ENCODE results near the gene MEX3D. TPM values are rescaled to one million over a fixed set of nuclear protein-coding genes. Genes with fewer than 3 reads are reported as not detected.

The MEX3D gene
- 41.6 and 75.6 TPM in 2 replicates for total RNA-seq

DNA sequence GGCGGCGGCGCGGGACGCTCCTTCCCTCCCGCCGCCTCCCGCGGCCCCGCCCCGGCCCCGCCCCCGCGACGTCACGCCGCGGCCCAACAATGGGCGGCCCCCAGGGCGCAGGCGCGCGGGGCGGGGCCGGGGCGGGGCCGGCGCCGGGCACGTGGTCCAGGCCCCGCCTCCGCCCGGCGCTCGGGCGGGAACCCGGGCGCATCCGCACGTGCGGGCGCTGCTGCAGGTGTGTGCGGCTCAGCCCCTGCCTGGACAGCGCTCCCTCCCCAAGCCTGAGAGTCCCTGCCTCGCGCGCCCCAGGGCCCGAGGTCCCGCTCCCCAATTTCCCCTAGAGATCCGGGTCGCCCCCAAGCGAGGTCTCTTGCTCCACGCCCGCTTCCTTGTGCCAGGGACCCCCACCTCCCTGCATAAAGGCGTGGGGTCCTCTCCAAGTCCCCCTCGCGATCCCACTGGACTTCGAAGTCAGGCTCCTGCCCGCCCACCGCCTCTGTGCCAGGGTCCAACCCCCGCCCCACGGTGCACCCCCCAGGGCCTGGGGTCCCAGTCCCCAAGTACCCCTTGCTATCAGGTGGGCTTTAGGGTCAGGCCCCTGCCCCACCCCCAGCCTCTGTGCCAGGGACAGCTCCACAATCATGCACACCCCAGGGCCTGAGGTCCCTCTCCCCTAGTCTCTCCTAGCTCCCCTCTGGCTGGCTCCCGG, at the start of gene MEX3D:
TSS of gene MEX3D (minus strand) at position 6 of the 700 bp plus-strand sequence. CDS start 267 bp downstream, outside the sequence.
- DNase-seq (ENCODE audit: low read depth in 2 of 2) = peak; percentile 71 to 83

DNA sequence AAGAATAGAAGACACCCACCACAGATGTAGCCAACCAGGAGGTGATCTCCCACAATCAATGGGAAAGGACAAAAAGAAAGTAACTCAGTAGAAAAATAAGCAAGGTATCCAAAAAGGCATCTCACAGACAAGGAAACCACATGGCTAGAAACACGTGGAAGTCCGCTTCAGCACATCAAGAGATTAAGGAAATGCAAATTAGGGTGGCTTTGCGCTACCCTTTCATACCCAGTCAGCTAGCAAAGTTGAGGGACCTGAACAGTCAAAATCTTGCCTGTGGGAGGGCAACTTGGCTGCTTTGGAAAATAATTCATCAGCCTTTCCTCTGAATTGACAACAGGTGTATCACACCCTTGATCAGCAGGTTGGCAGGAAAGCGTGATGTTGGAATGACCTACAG, 48.8 kb upstream of the MEX3D start:
- no peak for DNase-seq (ENCODE audit: low read depth in 2 of 2)

DNA sequence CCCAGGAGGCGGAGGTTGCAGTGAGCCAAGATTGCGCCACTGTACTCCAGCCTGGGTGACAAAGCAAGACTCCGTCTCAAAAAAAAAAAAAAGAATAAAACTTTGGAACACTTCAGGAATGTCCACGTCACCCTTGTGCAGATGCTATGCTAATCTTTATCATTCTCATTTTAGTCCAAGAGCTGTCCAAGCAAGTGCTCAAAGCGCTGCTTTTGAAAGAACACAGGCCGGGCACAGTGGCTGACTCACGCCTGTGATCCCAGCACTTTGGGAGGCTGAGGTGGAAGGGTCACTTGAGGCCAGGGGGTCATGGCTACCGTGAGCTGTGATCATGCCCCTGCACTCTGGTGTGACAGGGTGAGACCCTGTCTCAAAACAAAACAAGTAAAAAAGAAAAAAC, 48.3 kb upstream of the MEX3D start:
- DNase-seq (ENCODE audit: low read depth in 2 of 2) = no peak

DNA sequence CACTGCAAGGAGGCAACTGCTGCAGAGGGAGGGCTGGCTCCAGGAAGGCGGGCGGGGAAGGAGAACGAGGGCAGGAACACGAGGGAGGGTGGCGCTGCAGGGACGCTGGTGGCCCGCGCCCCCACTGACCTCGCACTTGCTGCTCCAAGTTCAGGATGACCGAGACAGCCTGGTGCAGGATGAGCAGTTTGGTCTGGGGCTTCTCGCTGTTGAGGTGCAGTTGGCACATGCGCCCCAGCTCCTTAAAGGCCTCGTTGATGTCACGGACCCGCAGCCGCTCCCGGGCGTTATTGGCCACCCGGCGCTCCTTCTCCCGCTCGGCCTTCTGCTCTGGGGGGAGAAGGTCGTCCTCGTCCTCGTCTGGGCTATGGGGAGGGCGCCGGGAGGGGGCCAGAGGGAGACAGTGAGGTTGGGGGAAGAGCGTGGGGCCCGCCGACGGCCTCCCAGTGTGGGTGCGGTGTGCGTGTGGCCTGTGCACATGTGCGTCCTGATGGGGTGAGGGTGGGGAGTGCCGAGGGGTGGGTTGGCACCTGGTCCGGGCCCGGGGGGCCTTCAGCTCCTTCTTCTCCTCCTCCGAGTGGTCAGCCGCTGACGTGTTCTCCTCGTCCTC, 47.1 kb upstream of the MEX3D start:
- no peak for DNase-seq (ENCODE audit: low read depth in 2 of 2)

DNA sequence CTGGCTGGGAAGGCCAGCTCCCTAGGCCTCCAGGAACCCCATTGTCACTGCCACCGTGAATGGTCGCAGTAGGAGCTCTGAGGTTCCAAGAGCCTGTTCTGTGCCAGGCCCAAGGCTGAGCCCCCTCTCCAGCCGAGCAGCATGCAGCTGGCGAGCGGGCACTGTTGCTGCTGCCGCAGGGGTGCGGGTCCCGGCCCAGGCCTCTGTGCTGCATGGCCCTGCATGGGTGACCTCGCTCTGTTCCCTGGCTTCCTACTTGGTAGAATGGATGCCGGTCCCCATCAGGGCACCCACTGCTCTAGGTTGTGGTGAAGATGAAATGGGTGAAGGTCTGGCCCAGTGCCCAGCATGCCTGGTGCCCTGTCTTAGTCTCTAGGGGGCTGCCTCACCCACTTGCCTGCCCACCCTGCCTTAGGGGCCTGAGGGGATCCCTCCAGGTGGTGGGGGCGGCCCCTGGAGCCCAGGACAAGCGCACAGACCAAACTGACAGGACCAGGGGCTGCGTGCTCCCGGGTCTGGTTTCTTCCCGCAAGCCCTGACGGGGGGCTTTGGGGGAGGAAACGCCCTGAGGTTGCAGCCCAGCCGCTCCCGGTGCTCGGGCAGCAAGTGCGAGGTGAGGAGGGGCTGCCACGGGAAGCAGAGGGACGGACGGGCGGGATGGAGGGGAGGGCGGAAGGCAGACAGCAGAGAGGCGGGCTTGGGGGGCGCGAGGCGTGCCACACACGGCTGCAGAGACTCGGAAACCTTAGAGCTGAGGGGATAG, 45.9 kb upstream of the MEX3D start:
- DNase-seq (ENCODE audit: low read depth in 2 of 2) = no peak

DNA sequence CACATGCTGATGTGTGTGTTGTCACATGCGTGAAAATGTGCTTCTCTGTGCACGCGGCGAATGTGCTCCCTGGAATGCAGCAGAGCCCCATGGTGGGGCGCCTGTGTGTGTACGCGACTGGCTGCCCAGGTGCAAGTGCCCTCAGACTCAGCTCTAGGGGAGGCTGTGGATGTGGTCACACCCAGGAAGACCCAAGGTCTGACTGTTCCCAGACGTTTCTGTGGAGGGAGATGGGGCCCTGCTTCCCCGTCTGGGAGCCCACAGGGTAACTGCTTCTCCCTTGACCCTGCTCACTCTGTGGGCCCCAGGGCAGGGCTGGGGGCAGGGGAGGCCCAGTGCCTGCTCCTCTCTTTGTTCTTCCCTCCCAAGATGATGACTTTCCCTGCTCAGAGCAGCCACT, 45.0 kb upstream of the MEX3D start:
- DNase-seq (ENCODE audit: low read depth in 2 of 2) = no peak

DNA sequence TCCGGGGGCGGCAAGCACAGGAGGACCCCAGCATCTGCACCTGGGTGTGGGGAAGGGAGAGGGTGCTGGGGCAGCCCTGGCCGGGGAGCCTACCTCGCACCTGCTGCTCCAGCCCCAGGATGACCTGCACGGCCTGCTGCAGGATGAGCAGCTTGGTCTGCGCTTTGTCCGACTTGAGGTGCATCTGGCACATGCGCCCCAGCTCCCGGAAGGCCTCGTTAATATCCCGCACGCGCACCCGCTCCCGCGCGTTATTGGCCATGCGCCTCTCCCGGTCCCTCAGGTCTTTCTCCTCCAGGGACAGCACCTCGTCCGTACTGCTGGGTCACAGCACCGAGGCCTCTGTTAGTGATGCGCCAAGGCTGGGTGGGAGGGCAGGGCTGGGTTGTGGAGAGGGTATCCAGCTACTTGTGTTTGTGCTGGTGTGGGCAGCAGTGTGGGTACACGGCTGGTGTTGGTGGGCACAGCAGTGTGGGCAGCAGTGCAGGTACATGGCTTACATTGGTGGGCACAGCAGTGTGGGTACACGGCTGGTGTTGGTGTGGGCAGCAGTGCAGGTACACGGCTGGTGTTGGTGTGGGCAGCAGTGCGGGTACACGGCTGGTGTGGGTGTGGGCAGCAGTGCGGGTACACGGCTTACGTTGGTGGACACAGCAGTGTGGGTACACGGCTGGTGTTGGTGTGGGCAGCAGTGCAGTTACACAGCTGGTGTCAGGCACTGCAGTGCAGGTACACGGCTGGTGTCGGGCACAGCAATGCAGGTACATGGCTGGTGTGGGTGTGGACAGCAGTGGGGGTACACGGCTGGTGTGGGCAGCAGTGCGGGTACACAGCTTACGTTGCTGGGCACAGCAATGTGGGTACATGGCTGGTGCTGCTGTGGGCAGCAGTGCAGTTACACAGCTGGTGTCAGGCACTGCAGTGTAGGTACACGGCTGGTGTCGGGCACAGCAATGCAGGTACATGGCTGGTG, 44.3 kb upstream of the MEX3D start:
- no peak for DNase-seq (ENCODE audit: low read depth in 2 of 2)

DNA sequence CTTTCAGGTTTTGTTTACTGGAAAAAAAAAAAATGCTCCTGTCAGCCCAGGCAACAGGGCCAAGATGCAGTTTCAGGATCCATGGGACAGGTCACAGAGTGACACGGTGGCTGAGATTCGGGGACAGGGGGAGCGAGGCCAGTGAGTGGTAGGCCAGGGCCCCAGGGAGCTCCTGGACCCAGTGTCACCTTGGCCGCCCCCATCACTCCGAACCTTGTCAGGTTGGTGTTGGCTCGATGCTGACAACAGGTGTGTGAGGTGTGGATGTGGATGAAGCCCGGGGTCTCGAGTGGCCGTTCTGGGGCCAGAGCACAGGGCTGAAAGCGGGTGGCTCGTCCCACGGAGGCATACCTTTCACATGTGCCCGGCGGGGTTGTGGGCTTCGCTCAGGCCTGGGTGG, 43.2 kb upstream of the MEX3D start:
- no peak for DNase-seq (ENCODE audit: low read depth in 2 of 2)

DNA sequence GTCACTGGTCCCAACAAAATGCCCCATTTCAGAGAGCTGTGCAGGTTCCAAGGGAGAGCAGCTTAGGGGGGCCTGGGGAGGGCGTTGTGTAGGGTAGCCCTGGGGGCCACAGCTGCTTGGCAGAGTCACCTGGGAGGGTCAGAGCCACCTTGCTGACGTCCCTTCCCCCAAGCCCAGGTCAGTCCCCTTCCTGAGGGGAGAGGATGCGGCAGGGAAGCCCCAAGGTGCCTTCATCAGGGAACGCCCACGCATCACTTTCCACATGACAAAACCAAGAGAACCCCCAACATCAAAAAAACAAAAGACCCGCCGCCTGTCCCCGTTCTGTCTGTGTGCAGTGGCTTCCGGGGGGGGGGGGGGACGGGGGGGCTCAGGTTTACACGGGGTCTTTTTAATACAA, 42.5 kb upstream of the MEX3D start:
- no peak for DNase-seq (ENCODE audit: low read depth in 2 of 2)

DNA sequence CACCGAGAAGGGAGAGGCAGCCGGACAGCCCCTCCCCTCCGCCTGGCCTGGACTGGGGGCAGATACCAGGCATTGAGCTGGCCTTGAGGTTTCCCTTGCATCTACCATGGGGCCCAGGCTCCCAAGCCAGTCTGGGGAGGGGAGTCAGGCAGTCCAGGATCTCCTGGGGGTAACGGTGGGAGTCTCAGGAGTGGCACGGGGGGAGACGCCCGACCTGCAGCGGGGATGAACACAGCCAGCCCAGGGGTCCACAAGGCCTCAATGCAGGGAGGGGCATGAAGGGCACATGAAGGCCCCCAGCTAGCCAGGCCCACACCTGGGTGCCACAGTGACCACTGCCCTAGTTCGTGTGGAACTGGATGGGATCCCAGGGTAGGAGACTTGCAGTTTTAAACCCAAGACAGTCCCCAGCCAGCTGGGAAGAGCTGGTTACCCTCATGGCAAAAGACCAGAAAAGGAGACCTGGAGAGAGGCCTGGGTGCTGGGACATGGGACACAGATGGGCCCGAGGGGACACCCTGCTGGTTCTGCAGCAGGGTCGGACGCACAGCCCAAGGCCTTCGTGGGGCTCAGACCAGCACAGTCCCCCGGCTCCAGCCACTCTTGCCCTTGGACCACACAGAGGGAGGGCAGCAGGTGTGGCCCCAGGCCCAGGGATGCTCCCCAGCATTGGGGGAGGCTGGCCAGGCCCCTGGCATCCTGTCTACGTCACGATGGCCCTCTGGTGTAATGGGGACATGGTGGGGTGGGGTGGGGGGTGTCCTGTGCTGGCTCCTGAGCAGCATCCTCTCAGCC, 41.8 kb upstream of the MEX3D start:
- DNase-seq (ENCODE audit: low read depth in 2 of 2) = no peak

DNA sequence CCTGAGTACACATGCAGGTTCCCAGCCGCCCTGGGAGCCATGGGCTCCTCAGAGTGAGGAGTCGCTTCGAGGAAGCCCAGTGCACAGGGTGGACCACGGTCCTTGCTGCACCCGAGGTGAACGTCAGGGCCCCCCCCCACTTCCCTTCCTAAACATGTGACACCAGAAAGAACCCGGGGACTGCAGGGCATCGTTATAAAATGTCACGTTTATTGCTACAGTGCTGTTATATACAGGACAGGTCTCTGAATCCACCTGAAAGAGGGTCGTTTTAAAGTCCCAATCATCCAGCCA, 40.9 kb upstream of the MEX3D start:
- DNase-seq (ENCODE audit: low read depth in 2 of 2) = no peak

DNA sequence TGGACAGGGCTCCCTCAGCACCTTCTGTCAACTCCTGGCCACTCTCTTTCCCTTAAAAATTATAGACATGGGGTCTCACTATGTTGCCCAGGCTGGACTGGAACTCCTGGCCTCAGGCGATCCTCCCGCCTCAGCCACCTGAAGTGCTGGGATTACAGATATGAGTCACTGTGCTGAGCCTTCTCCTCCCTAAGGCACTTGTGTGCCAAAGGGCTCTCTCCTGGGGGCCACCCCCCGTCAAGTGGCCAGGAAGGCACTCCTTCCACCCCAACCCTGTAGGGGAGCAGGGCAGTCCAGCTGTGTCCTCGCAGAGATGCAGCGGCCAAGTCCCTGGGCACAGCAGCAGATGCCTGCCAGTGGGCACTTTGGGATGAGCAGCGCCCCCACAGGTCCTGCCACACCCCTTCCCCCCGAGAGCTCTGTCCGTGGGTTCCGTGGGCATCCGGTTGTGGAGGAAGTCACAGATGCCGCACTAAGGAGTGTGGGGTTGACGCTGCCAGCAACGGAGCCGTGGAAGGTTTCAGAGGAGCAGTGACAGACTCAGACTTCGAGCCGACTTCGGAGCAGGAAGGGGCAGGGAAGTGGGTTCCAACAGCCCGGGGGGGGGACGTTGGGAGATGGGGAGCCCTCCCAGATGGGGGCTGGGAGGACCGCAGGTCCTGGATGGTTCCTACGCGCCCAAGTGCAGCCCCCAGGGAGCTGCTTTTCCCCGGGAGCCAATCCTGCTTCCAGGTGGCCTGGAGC, 40.4 kb upstream of the MEX3D start:
- no peak for DNase-seq (ENCODE audit: low read depth in 2 of 2)

DNA sequence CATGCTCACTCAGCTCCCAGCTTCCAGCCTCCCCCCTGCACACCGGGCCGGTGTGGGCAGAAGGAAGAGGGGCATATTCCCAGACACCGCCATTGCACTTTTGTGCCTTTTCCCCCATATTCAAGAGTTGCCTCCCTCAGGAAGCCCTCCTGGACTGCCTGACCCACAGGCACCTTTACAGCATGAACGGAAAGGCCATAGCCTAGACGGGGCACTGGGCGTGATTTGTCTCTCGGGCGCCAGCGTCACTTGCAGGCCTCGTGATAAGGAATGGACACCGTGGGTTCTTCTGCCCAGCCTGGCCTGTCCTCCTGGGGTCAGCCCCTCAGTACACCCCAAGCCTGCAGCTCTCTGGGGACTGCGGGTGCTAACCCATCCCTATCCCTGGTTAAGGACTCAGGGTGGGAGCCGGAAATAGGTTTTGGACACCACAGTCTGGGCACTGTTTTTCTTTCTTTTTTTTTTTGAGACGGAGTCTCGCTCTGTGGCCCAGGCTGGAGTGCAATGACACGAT, 38.1 kb upstream of the MEX3D start:
- DNase-seq (ENCODE audit: low read depth in 2 of 2) = no peak

DNA sequence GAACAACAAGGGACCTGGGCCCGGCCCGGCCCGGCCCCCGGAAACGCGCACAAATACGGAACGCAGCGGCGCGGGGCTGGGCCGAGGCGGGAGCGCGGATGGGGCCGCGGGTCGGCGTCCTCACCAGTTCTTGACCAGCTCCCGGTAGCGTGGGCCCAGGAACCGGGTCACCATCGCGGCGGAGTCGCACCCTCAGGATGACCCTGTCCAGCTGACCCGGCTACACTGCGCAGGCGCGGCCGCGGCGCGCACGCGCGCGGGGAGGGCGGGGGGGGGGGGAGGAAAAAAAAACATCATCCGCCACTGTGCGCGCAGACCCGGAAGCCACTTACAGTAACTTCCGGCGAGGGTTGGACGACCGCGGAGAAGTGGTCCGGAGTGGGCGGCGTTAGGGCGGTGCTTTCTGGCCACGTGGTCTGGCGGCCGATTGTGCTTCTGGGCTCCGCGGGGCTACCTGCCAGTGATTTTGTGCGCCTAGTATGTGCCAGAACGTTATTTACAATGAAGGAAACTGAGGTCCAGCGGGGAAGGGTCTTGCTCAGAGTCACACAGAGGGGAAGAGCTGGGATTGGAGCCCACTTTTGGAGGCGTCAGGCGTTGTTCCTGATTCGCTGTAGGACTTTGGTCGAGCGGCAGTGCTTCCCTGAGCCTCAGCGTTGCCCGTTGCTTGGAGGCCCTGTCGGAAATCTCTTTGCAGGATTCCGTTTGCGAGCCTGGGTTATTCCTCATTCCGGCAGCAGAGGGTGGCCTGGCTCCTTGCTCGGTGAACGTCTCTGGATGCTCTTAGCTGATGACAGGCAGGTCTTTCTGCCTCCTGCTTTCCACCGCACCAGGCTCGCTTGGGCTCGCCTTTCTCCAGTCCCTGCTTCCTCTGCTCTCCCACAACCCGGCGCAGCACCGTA, 37.4 kb upstream of the MEX3D start, which contains the start of gene UQCR11:
TSS of gene UQCR11 (minus strand) at position 227 of the 902 bp plus-strand sequence. CDS start at position 174, 53 bp downstream.
- DNase-seq (ENCODE audit: low read depth in 2 of 2) = peak; percentile 96 to 98

DNA sequence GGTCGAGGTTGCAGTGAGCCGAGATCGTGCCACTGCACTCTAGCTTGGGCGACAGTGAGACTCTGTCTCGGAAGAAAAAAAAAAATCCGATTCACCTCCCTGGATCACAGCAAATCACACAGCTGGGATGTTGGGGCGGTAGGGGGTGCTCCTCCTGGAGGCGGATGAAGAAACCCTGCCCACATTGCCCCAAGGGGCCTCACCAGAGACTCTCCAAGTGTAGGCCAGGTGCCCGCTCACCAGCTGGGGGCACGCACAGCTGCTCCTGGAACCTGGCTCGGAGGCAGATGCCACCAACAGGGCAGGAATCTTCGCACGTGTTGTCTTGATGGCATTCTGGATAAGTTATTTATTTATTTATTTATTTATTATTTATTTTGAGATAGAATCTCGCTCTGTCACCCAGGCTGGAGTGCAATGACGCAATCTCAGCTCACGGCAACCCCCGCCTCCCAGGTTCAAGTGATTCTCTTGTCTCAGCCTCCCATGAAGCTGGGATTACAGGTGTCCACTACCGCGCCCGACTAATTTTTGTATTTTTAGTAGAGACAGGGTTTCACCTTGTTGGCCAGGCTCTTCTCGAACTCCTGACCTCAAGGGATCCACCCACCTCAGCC, 34.1 kb upstream of the MEX3D start:
- no peak for DNase-seq (ENCODE audit: low read depth in 2 of 2)

DNA sequence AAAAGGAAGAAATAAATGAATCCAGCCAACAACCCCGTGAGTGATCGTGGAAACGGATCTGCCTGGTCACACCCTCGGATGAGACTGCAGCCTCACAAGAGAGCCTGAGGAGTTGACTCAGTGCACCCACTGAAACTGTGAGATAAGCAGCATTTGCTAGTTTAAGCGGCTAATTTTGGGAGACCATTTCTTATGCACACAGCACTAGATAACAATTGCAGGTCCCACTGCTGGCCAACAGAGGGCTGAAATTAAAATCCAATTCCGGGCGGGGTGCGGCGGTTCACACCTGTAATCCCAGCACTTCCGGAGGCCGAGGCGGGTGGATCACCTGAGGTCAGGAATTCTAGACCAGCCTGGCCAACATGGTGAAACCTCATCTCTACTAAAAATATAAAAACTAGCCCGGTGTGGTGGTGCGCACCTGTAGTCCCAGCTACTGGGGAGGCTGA, 33.5 kb upstream of the MEX3D start:
- DNase-seq (ENCODE audit: low read depth in 2 of 2) = no peak

DNA sequence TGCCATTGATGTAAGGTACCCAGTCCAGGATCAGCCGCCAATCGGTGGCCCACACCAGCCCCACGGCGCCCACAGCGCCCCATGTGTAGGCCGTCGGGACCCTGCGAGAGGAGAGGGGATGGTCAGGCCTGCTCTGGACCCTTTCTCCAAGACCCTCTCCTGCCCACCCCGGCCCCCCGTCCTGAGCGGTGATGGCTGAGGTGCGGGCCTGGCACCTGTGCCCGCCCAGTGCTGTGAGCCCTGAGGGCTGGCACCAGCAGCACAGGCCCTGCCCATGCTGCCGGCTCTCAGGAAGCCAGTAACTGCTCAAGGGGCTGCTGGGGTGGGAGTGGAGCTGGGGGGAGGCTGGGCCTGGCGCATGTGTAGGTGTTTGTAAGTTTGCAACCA, 31.3 kb upstream of the MEX3D start:
- DNase-seq (ENCODE audit: low read depth in 2 of 2) = no peak

DNA sequence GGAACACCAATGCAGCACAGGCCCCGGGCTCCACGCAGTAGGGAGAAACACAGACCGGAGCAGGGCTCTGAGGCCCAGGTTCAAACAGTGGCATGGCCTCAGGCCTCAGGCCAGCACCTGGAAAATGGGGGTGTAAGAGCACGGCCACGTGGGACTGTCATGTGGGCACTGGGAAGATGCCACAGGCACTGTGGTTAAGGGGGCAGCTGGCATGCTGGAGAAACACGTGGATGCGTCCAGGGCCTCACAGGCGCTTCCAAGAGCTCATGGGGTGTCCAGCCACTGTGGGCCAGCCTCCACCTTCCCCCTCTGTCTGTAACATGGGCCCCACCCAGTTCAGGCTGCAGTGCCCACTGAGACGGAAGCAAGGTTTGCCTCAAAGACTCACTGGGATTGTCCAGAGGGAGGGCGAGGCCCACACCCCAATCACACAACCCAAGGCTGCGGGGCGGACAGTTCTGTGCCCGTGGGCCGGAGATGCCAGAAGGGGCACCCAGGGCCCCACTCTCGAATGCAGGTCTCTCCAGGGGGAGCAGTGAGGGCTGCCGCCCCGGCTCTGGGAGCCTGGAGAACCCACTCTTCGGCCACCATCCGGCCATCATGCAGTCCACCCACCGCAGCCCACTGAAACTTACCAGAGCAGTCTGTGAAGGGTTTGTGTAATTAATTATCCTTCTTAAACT, 30.8 kb upstream of the MEX3D start:
- no peak for DNase-seq (ENCODE audit: low read depth in 2 of 2)

Measured in lung microvascular endothelial cell (primary cell).